GM12865 (cell line): ENCODE data around the gene ADAMTS12.

Experiments used
- DNase-seq: peaks from one replicate; pipeline ENCODE4 v3.0.0; 2010; ENCODE audit warnings: low read depth
- H3K4me3 ChIP-seq: 2 replicates; pipeline ENCODE4 v1.5.1; 2011; ENCODE audit warnings: mild to moderate bottlenecking, low read depth, low read length, control low read depth
- TF ChIP-seq, protein P1 (sequence below): IDR thresholded peaks from 2 replicates; pipeline ENCODE4 v1.5.1; 2011; ENCODE audit warnings: low read length, control low read depth, low read depth, inconsistent platforms; ENCODE audit not compliant: insufficient read depth; ENCODE audit errors: missing control alignments

ADAMTS12 gene

DNA sequence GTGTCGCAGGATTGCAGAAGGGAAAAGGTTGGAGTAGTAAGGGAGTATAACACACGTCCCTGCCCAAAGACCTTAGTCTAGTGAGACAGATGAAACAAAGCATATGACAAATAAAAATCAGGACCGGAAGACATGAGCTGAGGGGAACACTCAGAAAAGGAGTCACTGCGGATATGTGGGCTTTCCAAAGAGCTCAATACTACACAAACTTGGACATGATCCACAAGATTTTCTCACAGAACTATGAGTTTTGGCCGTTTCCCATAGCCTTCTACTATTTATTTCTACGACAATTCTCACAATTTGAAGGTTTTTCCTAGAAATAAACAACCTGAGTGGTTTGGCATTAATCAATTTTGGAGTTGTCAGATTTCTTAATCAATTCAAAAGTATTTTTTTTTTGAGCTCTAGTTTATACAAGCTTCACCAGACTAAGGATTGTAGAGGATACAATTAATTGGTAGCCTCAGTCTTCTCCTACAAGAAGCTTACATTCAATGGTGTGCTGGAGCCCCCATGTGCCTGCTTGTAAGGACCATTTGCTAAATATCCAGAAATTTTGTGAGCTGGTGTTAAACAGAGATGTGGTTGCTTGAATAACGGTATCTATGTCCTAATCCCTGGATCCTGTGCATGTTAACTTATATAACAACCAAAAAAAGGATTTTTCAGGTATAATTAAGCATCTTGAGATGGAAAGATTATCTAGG lies 91.4 kb downstream of the ADAMTS12 start:
- no peak for DNase-seq
- no peak overlapping the region for H3K4me3 ChIP-seq
- TF ChIP-seq, protein P1, sequence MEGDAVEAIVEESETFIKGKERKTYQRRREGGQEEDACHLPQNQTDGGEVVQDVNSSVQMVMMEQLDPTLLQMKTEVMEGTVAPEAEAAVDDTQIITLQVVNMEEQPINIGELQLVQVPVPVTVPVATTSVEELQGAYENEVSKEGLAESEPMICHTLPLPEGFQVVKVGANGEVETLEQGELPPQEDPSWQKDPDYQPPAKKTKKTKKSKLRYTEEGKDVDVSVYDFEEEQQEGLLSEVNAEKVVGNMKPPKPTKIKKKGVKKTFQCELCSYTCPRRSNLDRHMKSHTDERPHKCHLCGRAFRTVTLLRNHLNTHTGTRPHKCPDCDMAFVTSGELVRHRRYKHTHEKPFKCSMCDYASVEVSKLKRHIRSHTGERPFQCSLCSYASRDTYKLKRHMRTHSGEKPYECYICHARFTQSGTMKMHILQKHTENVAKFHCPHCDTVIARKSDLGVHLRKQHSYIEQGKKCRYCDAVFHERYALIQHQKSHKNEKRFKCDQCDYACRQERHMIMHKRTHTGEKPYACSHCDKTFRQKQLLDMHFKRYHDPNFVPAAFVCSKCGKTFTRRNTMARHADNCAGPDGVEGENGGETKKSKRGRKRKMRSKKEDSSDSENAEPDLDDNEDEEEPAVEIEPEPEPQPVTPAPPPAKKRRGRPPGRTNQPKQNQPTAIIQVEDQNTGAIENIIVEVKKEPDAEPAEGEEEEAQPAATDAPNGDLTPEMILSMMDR = no peak

DNA sequence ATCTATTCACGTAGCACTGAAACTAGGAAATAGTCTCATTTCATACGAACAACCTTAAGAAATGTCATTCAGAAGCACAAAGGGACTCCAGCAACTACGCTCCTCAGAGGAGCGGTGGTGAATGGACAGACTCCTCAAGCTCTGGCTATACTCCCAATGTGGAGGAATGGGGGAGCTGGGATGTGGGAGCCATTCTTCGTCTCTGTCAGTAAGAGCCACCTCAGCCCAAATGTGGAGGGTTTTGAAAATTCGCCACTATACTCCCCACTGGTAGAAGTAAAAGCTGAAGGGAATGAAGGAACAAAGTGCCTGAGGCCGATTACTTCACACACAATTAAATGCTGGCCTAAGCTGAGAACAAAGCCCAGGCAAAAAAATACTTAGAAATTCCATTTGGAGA lies 96.3 kb downstream of the ADAMTS12 start:
- DNase-seq = no peak
- TF ChIP-seq, protein P1 = no peak
- no peak overlapping the region for H3K4me3 ChIP-seq

DNA sequence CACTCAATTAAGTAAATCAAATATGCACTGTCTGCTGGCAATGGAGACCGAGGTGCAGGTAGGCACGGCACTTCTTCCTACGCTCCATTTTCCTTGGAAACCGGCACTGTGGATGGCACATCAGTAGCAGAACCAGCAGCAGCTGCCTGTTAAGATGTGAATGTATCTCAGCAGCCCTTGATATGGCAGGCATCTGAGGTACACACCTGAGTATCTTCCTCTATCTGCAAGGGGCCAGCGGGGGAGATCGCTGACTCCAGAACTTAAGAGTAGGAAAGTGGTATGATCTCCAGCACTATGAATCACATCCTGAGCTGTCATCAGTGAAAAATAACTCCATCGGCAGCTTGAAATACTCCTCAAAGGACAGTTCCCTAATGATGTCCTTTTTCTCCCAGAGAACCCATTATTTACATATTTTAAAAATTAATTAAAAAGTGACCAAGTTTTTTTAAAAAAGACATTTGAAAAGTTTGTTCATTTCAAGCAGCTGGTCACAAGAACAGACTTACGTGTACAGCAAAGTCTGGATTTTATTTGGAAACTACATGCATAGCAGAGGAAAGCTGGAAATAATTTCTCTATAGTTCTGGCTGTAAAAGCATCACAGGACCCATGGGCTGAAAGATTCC lies 97.1 kb downstream of the ADAMTS12 start:
- TF ChIP-seq, protein P1 = no peak
- DNase-seq = no peak
- H3K4me3 ChIP-seq = no peak overlapping the region

DNA sequence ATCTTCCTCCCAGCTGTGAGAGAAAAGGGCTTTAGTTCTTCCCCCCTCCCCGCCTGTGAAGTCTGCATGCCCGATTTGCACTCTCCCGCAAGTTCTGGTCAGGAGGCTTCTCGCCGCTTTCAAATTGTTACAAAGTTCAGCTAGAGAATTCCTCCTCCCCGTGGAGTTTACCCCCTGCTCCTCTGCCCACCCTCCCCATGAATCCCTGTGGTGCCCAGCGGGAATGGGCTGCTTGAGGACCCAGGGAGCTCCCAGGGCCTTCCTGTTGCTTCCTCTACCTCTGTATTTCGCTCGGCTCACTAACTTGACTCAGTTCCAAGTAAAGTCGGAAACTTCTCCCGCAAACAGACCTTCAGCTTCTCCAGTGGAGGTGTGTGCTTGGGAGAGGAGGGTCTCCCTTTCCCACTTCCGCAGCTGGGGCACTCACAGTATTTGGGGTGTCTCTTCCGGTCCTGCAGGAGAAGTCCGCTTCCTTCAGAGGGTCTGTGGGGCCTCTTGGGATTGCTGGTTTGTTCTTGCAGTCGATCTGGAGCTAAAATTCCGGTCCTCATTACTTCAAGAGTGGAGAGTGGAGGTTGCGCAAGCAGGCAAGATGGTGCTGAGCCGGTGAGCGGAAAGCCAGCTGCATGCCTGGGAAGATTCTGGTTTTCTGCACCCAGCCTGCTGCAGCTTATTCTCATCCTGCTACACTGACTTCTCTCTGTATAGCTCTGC lies 97.8 kb downstream of the ADAMTS12 start:
- no peak for DNase-seq
- TF ChIP-seq, protein P1 = no peak
- H3K4me3 ChIP-seq = no peak overlapping the region

- TF ChIP-seq, protein P1 = no peak
- DNase-seq = no peak
- no peak overlapping the region for H3K4me3 ChIP-seq
Measured at GRCh38 chr5:33793276-33793675, 98.5 kb downstream of the ADAMTS12 start.

DNA sequence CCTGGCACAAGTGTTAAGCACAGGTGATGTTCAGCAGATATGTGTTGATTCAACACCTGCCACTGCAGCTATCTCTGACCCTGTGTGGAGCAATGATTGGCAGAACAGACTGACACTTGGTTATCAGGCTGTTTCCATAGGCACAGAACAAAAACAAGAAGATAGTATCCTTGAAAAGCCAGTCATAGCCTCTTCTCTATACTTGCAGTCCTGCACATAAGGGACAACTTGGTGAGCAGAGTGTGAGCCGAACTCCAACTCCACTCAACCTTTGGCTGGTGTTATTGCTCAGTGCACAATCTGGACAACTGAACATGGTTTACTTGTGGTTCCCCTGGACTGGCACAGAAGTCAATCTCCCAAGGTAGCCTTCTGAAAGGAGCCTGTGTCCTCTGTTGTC lies 99.2 kb downstream of the ADAMTS12 start:
- H3K4me3 ChIP-seq = no peak overlapping the region
- DNase-seq = no peak
- TF ChIP-seq, protein P1 = no peak
